Pancreas (tissue), 10 donors: ENCODE measurements around the gene TBC1D4. TPM values are rescaled to one million over a fixed set of nuclear protein-coding genes. Genes with fewer than 3 reads are reported as not detected.

ENCODE experiments used
- ATAC-seq, 4 donors: fragments of 200-7000 bp; cut with Tn5 transposase; one replicate each; pipeline versions ENCODE4 v1.8.0 to v1.9.1; 2020; ENCODE audit warnings: mild to moderate bottlenecking in 4 of 4, moderate library complexity in 4 of 4
- DNase-seq, 6 donors: peaks; one replicate each; pipeline ENCODE4 v3.0.0-alpha.2; 2020
- FAIRE-seq: peaks from 2 replicates; lab custom pipeline; 2012; peaks lifted over from hg19 to GRCh38; lab: Jason Lieb, UNC
- H3K27ac ChIP-seq, 4 donors: fragments of 200-600 bp; sonication (generic); 1 replicate in 3 of 4; 2 replicates in 1 of 4; pipeline versions ENCODE4 v1.5.0 to v1.8.0; 2020
- H3K27me3 ChIP-seq, 4 donors: fragments of 200-600 bp; one replicate each; pipeline ENCODE4 v1.8.0; 2021
- H3K36me3 ChIP-seq, 3 donors: fragments of 200-600 bp; sonication (generic) in 1 of 3; one replicate each; pipeline versions ENCODE4 v1.5.0 to v1.8.0; 2020 to 2021
- H3K4me1 ChIP-seq, 3 donors: fragments of 200-600 bp; one replicate each; pipeline ENCODE4 v1.8.0; 2021
- H3K4me3 ChIP-seq, 4 donors: fragments of 200-600 bp; sonication (generic) in 2 of 4; one replicate each; pipeline versions ENCODE4 v1.5.0 to v1.8.0; 2020 to 2021
- H3K9me3 ChIP-seq, 4 donors: fragments of 200-600 bp; one replicate each; pipeline ENCODE4 v1.8.0; 2021
- CTCF ChIP-seq, 4 donors: fragments of 200-600 bp; sonication (generic) in 3 of 4; IDR thresholded peaks; one replicate each; pipeline versions ENCODE4 v1.5.0 to v1.8.0; 2021; ENCODE audit warnings: antibody characterized with exemption in 4 of 4
- WGBS, 2 donors: extraction: QIAGEN DNeasy Blood & Tissue Kit; methylation state at CpG; one replicate each; pipeline ENCODE4 v1.1.7; 2013; 5-methylcytosine and 5-hydroxymethylcytosine counted together
- intact Hi-C, 3 donors: fragments of 100-400 bp; cut with DNase I; formaldehyde crosslinking; loops; one replicate each; pipeline versions ENCODE4 v1.11.1 to v1.14.2; 2022
- polyA plus RNA-seq, 2 donors: library from polyadenylated mRNA; stranded (reverse); fragments of 200-250 nt; gene quantifications; one replicate each; pipeline ENCODE4 v1.2.3, GENCODE V29; 2013
- total RNA-seq, 6 donors: library from RNA; stranded (reverse); fragmentation: NEBNext Ultra II Directional in 4 of 6; extraction: Animal tissue kit (Norgen Biotek cat#: 25700) in 4 of 6; gene quantifications; one replicate each; pipeline versions ENCODE4 v1.2.1 to v1.2.4, GENCODE V29; 2021 to 2023
- donor health status: healthy with polysubstance abuse.
- donor health status: DM: no; HTN: no; CAD: no; lungs with moderate emphysema.
- donor health status: DM: no; HTN: no; CAD: no.
- donor health status: control.
- donor health status: control.
- donor health status: Bipolar disorder and iron deficiency.
- donor health status: DM: yes; HTN: yes; CAD: no.
- donor health status: DM: no; HTN: no; CAD: no.
- donor health status: DM: no; HTN: no; CAD: no.
- donor health status: DM: yes; HTN: yes; CAD: no.

Gene TBC1D4
- total and polyA plus RNA-seq, 8 donors: 8.2 to 19.7 (median 10.5) TPM

GRCh38 chr13:75432045-75432444 is 49.9 kb downstream of the TBC1D4 start:
- Histone ChIP-seq H3K4me3 (no peak overlapping the region), H3K4me1 (peaks cover 0 to 16% (median 0%) of the 10 kb centered on the region in 3 donors), H3K27ac (peak overlapping the region in 1 of 4 donors; percentile 38), H3K9me3 (no peaks in the 10 kb centered on the region), H3K36me3 (no peaks in the 10 kb centered on the region), H3K27me3 (no peaks in the 10 kb centered on the region)
- TF ChIP-seq CTCF (IDR thresholded peaks at IDR 0.05): no peak
- intact Hi-C loops: no loop called here
- DNase-seq: no peak
- peak in 3 of 4 donors; percentile 29 to 48 (median 47) for ATAC-seq
- FAIRE-seq: no peak
- WGBS, 2 donors: 53 to 59% methylated on average over 2 of the region's 2 CpGs

GRCh38 chr13:75430436-75431209 is 51.3 kb downstream of the TBC1D4 start:
- intact Hi-C loops: no loop called here
- H3K27me3 ChIP-seq: no peaks in the 10 kb centered on the region

GRCh38 chr13:75426421-75426820 is 55.5 kb downstream of the TBC1D4 start:
- FAIRE-seq: no peak
- Histone ChIP-seq H3K4me1 (peaks cover 0 to 6% (median 5%) of the 10 kb centered on the region in 3 donors), H3K27ac (no peak overlapping the region), H3K36me3 (no peaks in the 10 kb centered on the region), H3K27me3 (no peaks in the 10 kb centered on the region), H3K4me3 (no peak overlapping the region), H3K9me3 (no peaks in the 10 kb centered on the region)
- no peak for TF ChIP-seq CTCF (IDR thresholded peaks at IDR 0.05)
- intact Hi-C loops: no loop called here
- DNase-seq: no peak
- no peak for ATAC-seq

More at GRCh38 chr13:75430436-75431209, 51.3 kb downstream of the TBC1D4 start:
- no peaks in the 10 kb centered on the region for H3K9me3 ChIP-seq
- no peak overlapping the region for H3K27ac ChIP-seq
- no peaks in the 10 kb centered on the region for H3K36me3 ChIP-seq
- DNase-seq: no peak
- H3K4me3 ChIP-seq: no peak overlapping the region
- FAIRE-seq: no peak
- H3K4me1 ChIP-seq: peaks cover 0 to 16% (median 0%) of the 10 kb centered on the region in 3 donors
- no peak for TF ChIP-seq CTCF (IDR thresholded peaks at IDR 0.05)
- peak in 1 of 4 donors; percentile 40 for ATAC-seq
- WGBS, 2 donors: 56 to 63% methylated on average over 8 of the region's 8 CpGs

- ATAC-seq: no peak
- H3K4me1 ChIP-seq: peaks cover 0 to 5% (median 2%) of the 10 kb centered on the region in 3 donors
- H3K9me3 ChIP-seq: no peaks in the 10 kb centered on the region
- FAIRE-seq: no peak
- H3K27ac ChIP-seq: no peak overlapping the region
- DNase-seq: no peak
- WGBS, 2 donors: 86 to 90% methylated on average over 3 of the region's 3 CpGs
- no peak for TF ChIP-seq CTCF (IDR thresholded peaks at IDR 0.05)
- H3K4me3 ChIP-seq: no peak overlapping the region
- no peaks in the 10 kb centered on the region for H3K27me3 ChIP-seq
- H3K36me3 ChIP-seq: no peaks in the 10 kb centered on the region
- intact Hi-C loops: no loop called here
These were observed 56.6 kb downstream of the TBC1D4 start for GRCh38 chr13:75425216-75426009.
